Loucy (cell line): ENCODE measurements around the gene AGPAT3.

ENCODE experiments used
- H2AFZ ChIP-seq: fragments of 200-600 bp; sonication (generic); 2 replicates; pipeline ENCODE4 v1.6.0; 2016; ENCODE audit warnings: antibody characterized with exemption, mild to moderate bottlenecking, low read length, moderate library complexity
- H3F3A ChIP-seq: fragments of 200-600 bp; 2 replicates; pipeline ENCODE4 v1.6.0; 2016; ENCODE audit warnings: antibody characterized with exemption, low read depth, mild to moderate bottlenecking
- H3K27me3 ChIP-seq: fragments of 200-600 bp; sonication (generic); 2 replicates; pipeline ENCODE4 v1.6.1; 2014; ENCODE audit warnings: low read length, mild to moderate bottlenecking; ENCODE audit not compliant: insufficient read depth, poor library complexity, severe bottlenecking
- H3K36me3 ChIP-seq: fragments of 200-600 bp; sonication (generic); 2 replicates; pipeline ENCODE4 v1.6.1; 2016; ENCODE audit warnings: low read length; ENCODE audit not compliant: insufficient read depth
- H3K4me1 ChIP-seq: fragments of 200-600 bp; sonication (generic); 2 replicates; pipeline ENCODE4 v1.5.1; 2014; ENCODE audit warnings: low read length, mild to moderate bottlenecking; ENCODE audit not compliant: insufficient read depth, poor library complexity, severe bottlenecking
- H3K4me2 ChIP-seq: fragments of 200-600 bp; sonication (generic); 2 replicates; pipeline ENCODE4 v1.6.0; 2014; ENCODE audit warnings: antibody characterized with exemption, low read length, low read depth, mild to moderate bottlenecking; ENCODE audit not compliant: poor library complexity, severe bottlenecking
- H3K4me3 ChIP-seq: fragments of 200-600 bp; sonication (generic); 2 replicates; pipeline ENCODE4 v1.5.1; 2014; ENCODE audit warnings: low read length, mild to moderate bottlenecking, mixed read lengths; ENCODE audit not compliant: poor library complexity, severe bottlenecking
- H3K79me2 ChIP-seq: fragments of 200-600 bp; sonication (generic); 2 replicates; pipeline ENCODE4 v1.6.1; 2014; ENCODE audit warnings: low read length; ENCODE audit not compliant: insufficient read depth
- H3K9ac ChIP-seq: fragments of 200-600 bp; sonication (generic); 2 replicates; pipeline ENCODE4 v1.6.0; 2014; ENCODE audit warnings: mild to moderate bottlenecking, low read depth, low read length, moderate library complexity; ENCODE audit not compliant: poor library complexity, severe bottlenecking
- H3K9me2 ChIP-seq: fragments of 200-600 bp; sonication (generic); replicated peaks from 2 replicates; pipeline ENCODE4 v1.6.1; 2016; ENCODE audit warnings: low read depth, low read length, mixed read lengths
- H3K9me3 ChIP-seq: fragments of 200-600 bp; sonication (generic); 2 replicates; pipeline ENCODE4 v1.6.1; 2014; ENCODE audit warnings: mild to moderate bottlenecking, antibody characterized with exemption, low read length, low read depth; ENCODE audit not compliant: insufficient read depth
- H4K20me1 ChIP-seq: fragments of 200-600 bp; sonication (generic); 2 replicates; pipeline ENCODE4 v1.6.0; 2014; ENCODE audit warnings: antibody characterized with exemption, low read length, mild to moderate bottlenecking; ENCODE audit not compliant: insufficient read depth, poor library complexity, severe bottlenecking
- CTCF ChIP-seq: fragments of 200-600 bp; sonication (generic); conservative IDR thresholded peaks from 2 replicates; pipeline ENCODE4 v1.5.1; 2014; ENCODE audit warnings: mild to moderate bottlenecking, antibody characterized with exemption, low read length
- EZH2phosphoT487 ChIP-seq: fragments of 200-600 bp; IDR thresholded peaks from 2 replicates; pipeline ENCODE4 v1.6.1; 2018; ENCODE audit warnings: antibody characterized with exemption, mild to moderate bottlenecking, moderate library complexity, borderline replicate concordance

Gene AGPAT3

GRCh38 chr21:43930848-43931375 lies 65.9 kb downstream of the AGPAT3 start:
- peaks cover 17% of the 10 kb centered on the region; the same call in 1 of the 2 replicates for H3K36me3 ChIP-seq
- no peaks in the 10 kb centered on the region for H3K4me1 ChIP-seq
- peaks cover 4% of the 10 kb centered on the region for H4K20me1 ChIP-seq
- no peaks in the 10 kb centered on the region for H3K9me3 ChIP-seq
- no peaks in the 10 kb centered on the region for H3F3A ChIP-seq
- H2AFZ ChIP-seq: no peak overlapping the region
- H3K9me2 ChIP-seq: no peaks in the 10 kb centered on the region
- H3K9ac ChIP-seq: no peak overlapping the region
- no peak overlapping the region for H3K4me3 ChIP-seq
- no peaks in the 10 kb centered on the region for H3K27me3 ChIP-seq
- peaks cover 20% of the 10 kb centered on the region; the same call in 1 of the 2 replicates for H3K79me2 ChIP-seq
- no peak for TF ChIP-seq EZH2phosphoT487
- no peak overlapping the region for H3K4me2 ChIP-seq

GRCh38 chr21:43931489-43931888 lies 66.5 kb downstream of the AGPAT3 start:
- no peaks in the 10 kb centered on the region for H3F3A ChIP-seq
- no peaks in the 10 kb centered on the region for H3K4me1 ChIP-seq
- H3K36me3 ChIP-seq: peaks cover 16% of the 10 kb centered on the region; the same call in 1 of the 2 replicates
- H3K27me3 ChIP-seq: no peaks in the 10 kb centered on the region
- H4K20me1 ChIP-seq: peaks cover 4% of the 10 kb centered on the region
- H3K9me3 ChIP-seq: no peaks in the 10 kb centered on the region
- H3K79me2 ChIP-seq: peaks cover 20% of the 10 kb centered on the region; the same call in 1 of the 2 replicates
- H3K4me2 ChIP-seq: no peak overlapping the region
- H3K4me3 ChIP-seq: no peak overlapping the region
- TF ChIP-seq EZH2phosphoT487 (no peak), CTCF (no peak)
- no peak overlapping the region for H3K9ac ChIP-seq
- H3K9me2 ChIP-seq: no peaks in the 10 kb centered on the region
- no peak overlapping the region for H2AFZ ChIP-seq

- Histone ChIP-seq H3K9me2 (no peaks in the 10 kb centered on the region), H3K27me3 (no peaks in the 10 kb centered on the region), H3F3A (no peaks in the 10 kb centered on the region), H3K9ac (no peak overlapping the region), H3K4me2 (no peak overlapping the region), H3K79me2 (peaks cover 20% of the 10 kb centered on the region; the same call in 1 of the 2 replicates), H4K20me1 (peaks cover 4% of the 10 kb centered on the region), H3K4me3 (no peak overlapping the region), H3K36me3 (peaks cover 16% of the 10 kb centered on the region; the same call in 1 of the 2 replicates), H2AFZ (no peak overlapping the region), H3K4me1 (no peaks in the 10 kb centered on the region), H3K9me3 (no peaks in the 10 kb centered on the region)
- no peak for TF ChIP-seq CTCF
- no peak for TF ChIP-seq EZH2phosphoT487
These were observed 67.0 kb downstream of the AGPAT3 start for GRCh38 chr21:43932005-43932404.

GRCh38 chr21:43933199-43933598 lies 68.2 kb downstream of the AGPAT3 start:
- no peaks in the 10 kb centered on the region for H3F3A ChIP-seq
- no peaks in the 10 kb centered on the region for H4K20me1 ChIP-seq
- H3K79me2 ChIP-seq: peaks cover 20% of the 10 kb centered on the region; the same call in 1 of the 2 replicates
- TF ChIP-seq CTCF: no peak
- TF ChIP-seq EZH2phosphoT487: no peak
- peaks cover 13% of the 10 kb centered on the region; the same call in 1 of the 2 replicates for H3K36me3 ChIP-seq
- no peaks in the 10 kb centered on the region for H3K27me3 ChIP-seq
- H3K9ac ChIP-seq: no peak overlapping the region
- H3K9me3 ChIP-seq: no peaks in the 10 kb centered on the region
- H3K4me2 ChIP-seq: no peak overlapping the region
- H2AFZ ChIP-seq: no peak overlapping the region
- H3K4me3 ChIP-seq: no peak overlapping the region
- no peaks in the 10 kb centered on the region for H3K9me2 ChIP-seq
- peaks cover 4% of the 10 kb centered on the region for H3K4me1 ChIP-seq
